ENCODE measurements around the gene TRIM10. TPM values are rescaled to one million over a fixed set of nuclear protein-coding genes. Genes with fewer than 3 reads are reported as not detected.
A peak's percentile ranks its signal among the peaks of the same experiment; 100 is the strongest.
"Not testable (repeated sequence)": the region's sequence is repeated elsewhere in the genome, so short reads cannot be mapped to it uniquely, and the experiment has no call there.

TRIM10 gene
- polyA plus RNA-seq, 1 donor, result 6.6 TPM

GRCh38 chr6:30143780-30144179 is 17.2 kb downstream of the TRIM10 start:
- WGBS (ENCODE audit: insufficient coverage, low lambda C conversion rate), result no CpG with 5 or more reads among the region's 2 CpGs
- Histone ChIP-seq H3K27ac (ENCODE audit: low read length) (peak overlapping the region; percentile 63), H3K27me3 (ENCODE audit: control insufficient read depth, insufficient read depth, low read length) (no peaks in the 10 kb centered on the region)

GRCh38 chr6:30142665-30143064 is 18.3 kb downstream of the TRIM10 start:
- Histone ChIP-seq H3K4me3 (ENCODE audit: low read length) (no peak overlapping the region), H3K36me3 (ENCODE audit: control insufficient read depth, insufficient read depth, low read length) (no peaks in the 10 kb centered on the region), H3K27ac (ENCODE audit: low read length) (no peak overlapping the region), H3K9me3 (ENCODE audit: control insufficient read depth, low read depth, low read length) (no peaks in the 10 kb centered on the region), H3K4me1 (ENCODE audit: control insufficient read depth, insufficient read depth, low read length) (peaks cover 15% of the 10 kb centered on the region), H3K27me3 (ENCODE audit: control insufficient read depth, insufficient read depth, low read length) (no peaks in the 10 kb centered on the region)
- WGBS (ENCODE audit: insufficient coverage, low lambda C conversion rate), result 76% methylated on average over 3 of the region's 3 CpGs
- DNase-seq, result no peak

More at GRCh38 chr6:30143780-30144179, 17.2 kb downstream of the TRIM10 start:
- H3K9me3 ChIP-seq (ENCODE audit: control insufficient read depth, low read depth, low read length), result no peaks in the 10 kb centered on the region
- H3K4me1 ChIP-seq (ENCODE audit: control insufficient read depth, insufficient read depth, low read length), result peaks cover 13% of the 10 kb centered on the region
- peak; percentile 61 to 82 for DNase-seq
- no peak overlapping the region for H3K4me3 ChIP-seq (ENCODE audit: low read length)
- H3K36me3 ChIP-seq (ENCODE audit: control insufficient read depth, insufficient read depth, low read length), result no peaks in the 10 kb centered on the region

- H3K4me1 ChIP-seq (ENCODE audit: control insufficient read depth, insufficient read depth, low read length), result peaks cover 31% of the 10 kb centered on the region
- not testable (repeated sequence) for H3K27ac ChIP-seq (ENCODE audit: low read length)
- 100% methylated on average over 1 of the region's 8 CpGs for WGBS (ENCODE audit: insufficient coverage, low lambda C conversion rate)
Observed at GRCh38 chr6:30140240-30140639, 20.8 kb downstream of the TRIM10 start.

GRCh38 chr6:30136570-30137286 is 24.3 kb downstream of the TRIM10 start:
- H3K27ac ChIP-seq (ENCODE audit: low read length), result peak overlapping the region; percentile 75
- 100% methylated on average over 1 of the region's 11 CpGs for WGBS (ENCODE audit: insufficient coverage, low lambda C conversion rate)

More at GRCh38 chr6:30140240-30140639, 20.8 kb downstream of the TRIM10 start:
- H3K27me3 ChIP-seq (ENCODE audit: control insufficient read depth, insufficient read depth, low read length); H3K9me3 ChIP-seq (ENCODE audit: control insufficient read depth, low read depth, low read length); DNase-seq; H3K4me3 ChIP-seq (ENCODE audit: low read length); H3K36me3 ChIP-seq (ENCODE audit: control insufficient read depth, insufficient read depth, low read length): not testable (repeated sequence)

GRCh38 chr6:30135757-30136156 is 25.3 kb downstream of the TRIM10 start, which contains the start of gene TRIM40:
Gene TRIM40 (plus strand): TSS chr6:30136140. CDS start chr6:30137037, 897 bp downstream.
- no peak within 1 kb of the TSS for H3K4me3 ChIP-seq (ENCODE audit: low read length)
- peaks cover 36% of the 10 kb centered on the region for H3K4me1 ChIP-seq (ENCODE audit: control insufficient read depth, insufficient read depth, low read length)
- no peaks in the 10 kb centered on the region for H3K9me3 ChIP-seq (ENCODE audit: control insufficient read depth, low read depth, low read length)
- H3K36me3 ChIP-seq (ENCODE audit: control insufficient read depth, insufficient read depth, low read length), result no peaks in the 10 kb centered on the region
- H3K27me3 ChIP-seq (ENCODE audit: control insufficient read depth, insufficient read depth, low read length), result no peaks in the 10 kb centered on the region
- 14% methylated on average over 2 of the region's 4 CpGs for WGBS (ENCODE audit: insufficient coverage, low lambda C conversion rate)
- peak within 1 kb of the TSS; percentile 84 for H3K27ac ChIP-seq (ENCODE audit: low read length)
- DNase-seq, result peak; percentile 93 to 97

More at GRCh38 chr6:30136570-30137286, 24.3 kb downstream of the TRIM10 start:
- no peaks in the 10 kb centered on the region for H3K27me3 ChIP-seq (ENCODE audit: control insufficient read depth, insufficient read depth, low read length)
- H3K4me3 ChIP-seq (ENCODE audit: low read length), result no peak overlapping the region
- H3K4me1 ChIP-seq (ENCODE audit: control insufficient read depth, insufficient read depth, low read length), result peaks cover 33% of the 10 kb centered on the region
- DNase-seq, result no peak
- H3K9me3 ChIP-seq (ENCODE audit: control insufficient read depth, low read depth, low read length), result no peaks in the 10 kb centered on the region
- no peaks in the 10 kb centered on the region for H3K36me3 ChIP-seq (ENCODE audit: control insufficient read depth, insufficient read depth, low read length)

- H3K36me3 ChIP-seq (ENCODE audit: control insufficient read depth, insufficient read depth, low read length), result no peaks in the 10 kb centered on the region
- no CpG with 5 or more reads among the region's 2 CpGs for WGBS (ENCODE audit: insufficient coverage, low lambda C conversion rate)
- H3K27ac ChIP-seq (ENCODE audit: low read length), result peak overlapping the region; percentile 84
- H3K27me3 ChIP-seq (ENCODE audit: control insufficient read depth, insufficient read depth, low read length), result no peaks in the 10 kb centered on the region
- H3K4me1 ChIP-seq (ENCODE audit: control insufficient read depth, insufficient read depth, low read length), result peaks cover 42% of the 10 kb centered on the region
- DNase-seq, result peak in 1 of 2 donors; percentile 5
- no peak overlapping the region for H3K4me3 ChIP-seq (ENCODE audit: low read length)
- H3K9me3 ChIP-seq (ENCODE audit: control insufficient read depth, low read depth, low read length), result no peaks in the 10 kb centered on the region
Observed at GRCh38 chr6:30135147-30135546, 25.9 kb downstream of the TRIM10 start.

- no CpG with 5 or more reads among the region's 2 CpGs for WGBS (ENCODE audit: insufficient coverage, low lambda C conversion rate)
- H3K4me3 ChIP-seq (ENCODE audit: low read length), result no peak overlapping the region
- peaks cover 47% of the 10 kb centered on the region for H3K4me1 ChIP-seq (ENCODE audit: control insufficient read depth, insufficient read depth, low read length)
- peak overlapping the region; percentile 54 for H3K27ac ChIP-seq (ENCODE audit: low read length)
- H3K36me3 ChIP-seq (ENCODE audit: control insufficient read depth, insufficient read depth, low read length), result no peaks in the 10 kb centered on the region
- H3K27me3 ChIP-seq (ENCODE audit: control insufficient read depth, insufficient read depth, low read length), result peaks cover 14% of the 10 kb centered on the region
- DNase-seq, result no peak
- H3K9me3 ChIP-seq (ENCODE audit: control insufficient read depth, low read depth, low read length), result no peaks in the 10 kb centered on the region
Observed at GRCh38 chr6:30131947-30132497, 29.0 kb downstream of the TRIM10 start.

GRCh38 chr6:30130887-30131862 is 29.8 kb downstream of the TRIM10 start:
- Histone ChIP-seq H3K27ac (ENCODE audit: low read length) (peak overlapping the region; percentile 54), H3K4me3 (ENCODE audit: low read length) (no peak overlapping the region), H3K4me1 (ENCODE audit: control insufficient read depth, insufficient read depth, low read length) (peaks cover 39% of the 10 kb centered on the region), H3K9me3 (ENCODE audit: control insufficient read depth, low read depth, low read length) (no peaks in the 10 kb centered on the region), H3K27me3 (ENCODE audit: control insufficient read depth, insufficient read depth, low read length) (peaks cover 14% of the 10 kb centered on the region), H3K36me3 (ENCODE audit: control insufficient read depth, insufficient read depth, low read length) (no peaks in the 10 kb centered on the region)
- peak; percentile 81 to 86 for DNase-seq
- 100% methylated on average over 1 of the region's 16 CpGs for WGBS (ENCODE audit: insufficient coverage, low lambda C conversion rate)

GRCh38 chr6:30130179-30130679 is 30.8 kb downstream of the TRIM10 start:
- Histone ChIP-seq H3K9me3 (ENCODE audit: control insufficient read depth, low read depth, low read length) (no peaks in the 10 kb centered on the region), H3K36me3 (ENCODE audit: control insufficient read depth, insufficient read depth, low read length) (no peaks in the 10 kb centered on the region), H3K27me3 (ENCODE audit: control insufficient read depth, insufficient read depth, low read length) (peaks cover 14% of the 10 kb centered on the region), H3K4me1 (ENCODE audit: control insufficient read depth, insufficient read depth, low read length) (peaks cover 32% of the 10 kb centered on the region), H3K27ac (ENCODE audit: low read length) (peak overlapping the region; percentile 52), H3K4me3 (ENCODE audit: low read length) (no peak overlapping the region)
- no CpG with 5 or more reads among the region's 4 CpGs for WGBS (ENCODE audit: insufficient coverage, low lambda C conversion rate)
- no peak for DNase-seq

All from large intestine (tissue), 3 donors.